RWPE1 (cell line): ENCODE data around the gene ERN1.

Source experiments
- CTCF ChIA-PET: fragments of 350-600 bp; sonication (Branson Sonifier 250); formaldehyde crosslinking; extraction: SDS; loops from one replicate; lab custom pipeline; 2021; lab: Yijun Ruan, JAX
- POLR2A ChIA-PET: fragments of 400-600 bp; formaldehyde crosslinking; extraction: SDS; loops from one replicate; lab custom pipeline; 2020; ENCODE audit warnings: antibody characterized with exemption; ENCODE audit not compliant: low non-redundant PET; lab: Yijun Ruan, JAX
- DNase-seq: peaks from one replicate; pipeline ENCODE4 v3.0.0; 2012; ENCODE audit warnings: low spot score
- H3K27ac ChIP-seq: fragments of 450-650 bp; 2 replicates; pipeline ENCODE4 v1.5.1; 2017
- CTCF ChIP-seq: fragments of 450-650 bp; conservative IDR thresholded peaks from 2 replicates; pipeline ENCODE4 v1.5.1; 2017; ENCODE audit warnings: low read depth, mild to moderate bottlenecking

The ERN1 gene

GRCh38 chr17:64059756-64060155 lies 70.2 kb downstream of the ERN1 start:
- no peak for TF ChIP-seq CTCF
- ChIA-PET POLR2A (no interaction called here), CTCF (interaction anchor here (0.6 kb wide), 1 partner anchor 222 kb away, joined by 3 read pairs; no protein-coding TSS in a partner anchor)
- no peak overlapping the region for H3K27ac ChIP-seq
- no peak for DNase-seq

GRCh38 chr17:64058621-64059020 lies 71.3 kb downstream of the ERN1 start:
- H3K27ac ChIP-seq = no peak overlapping the region
- CTCF ChIA-PET = no interaction called here
- no peak for TF ChIP-seq CTCF
- no peak for DNase-seq
- POLR2A ChIA-PET = no interaction called here

- no peak for TF ChIP-seq CTCF
- ChIA-PET CTCF (no interaction called here), POLR2A (no interaction called here)
- no peak overlapping the region for H3K27ac ChIP-seq
- no peak for DNase-seq
Observed at GRCh38 chr17:64057701-64058263, 72.2 kb downstream of the ERN1 start.

GRCh38 chr17:64056269-64057005 lies 73.5 kb downstream of the ERN1 start:
- POLR2A ChIA-PET = no interaction called here
- no peak for DNase-seq
- no peak overlapping the region for H3K27ac ChIP-seq
- no peak for TF ChIP-seq CTCF
- CTCF ChIA-PET = interaction anchor here (0.6 to 1.6 kb wide), 5 partner anchors 28 to 186 kb away, joined by 3 to 6 read pairs (median 3); partner anchors contain the start of gene GH1

GRCh38 chr17:64055183-64056142 lies 74.5 kb downstream of the ERN1 start:
- ChIA-PET CTCF (interaction anchor here (1.0 to 1.6 kb wide), 4 partner anchors 27 to 137 kb away, joined by 3 to 6 read pairs (median 4); partner anchors contain the start of genes ERN1 and GH1), POLR2A (interaction anchor here (0.6 kb wide), 1 partner anchor 72 kb away, joined by 5 read pairs; no protein-coding TSS in a partner anchor)
- TF ChIP-seq CTCF = no peak
- H3K27ac ChIP-seq = no peak overlapping the region
- no peak for DNase-seq

GRCh38 chr17:64054304-64054703 lies 75.6 kb downstream of the ERN1 start:
- POLR2A ChIA-PET = no interaction called here
- no peak for DNase-seq
- no peak overlapping the region for H3K27ac ChIP-seq
- TF ChIP-seq CTCF = no peak
- CTCF ChIA-PET = interaction anchor here (0.6 to 1.2 kb wide), 4 partner anchors 29 to 79 kb away, joined by 3 to 4 read pairs (median 3); partner anchors contain the start of gene ERN1
